Testis (tissue), 2 donors: Measurements from ENCODE around the gene INTS6.

ENCODE experiments used
- POLR2A ChIP-seq: fragments of 450-650 bp; IDR thresholded peaks from one replicate; pipeline ENCODE4 v1.6.1; 2017; ENCODE audit warnings: antibody characterized with exemption, mild to moderate bottlenecking, moderate library complexity
- TF ChIP-seq, protein P1 (sequence below), 3 experiments: fragments of 450-650 bp in 2 of 3; fragments of 200-600 bp in 1 of 3; sonication (generic) in 1 of 3; IDR thresholded peaks; one replicate each; pipeline ENCODE4 v1.5.1; 2016 to 2019; ENCODE audit warnings: antibody characterized with exemption in 3 of 3, mild to moderate bottlenecking in 2 of 3, moderate library complexity in 1 of 3

DNA sequence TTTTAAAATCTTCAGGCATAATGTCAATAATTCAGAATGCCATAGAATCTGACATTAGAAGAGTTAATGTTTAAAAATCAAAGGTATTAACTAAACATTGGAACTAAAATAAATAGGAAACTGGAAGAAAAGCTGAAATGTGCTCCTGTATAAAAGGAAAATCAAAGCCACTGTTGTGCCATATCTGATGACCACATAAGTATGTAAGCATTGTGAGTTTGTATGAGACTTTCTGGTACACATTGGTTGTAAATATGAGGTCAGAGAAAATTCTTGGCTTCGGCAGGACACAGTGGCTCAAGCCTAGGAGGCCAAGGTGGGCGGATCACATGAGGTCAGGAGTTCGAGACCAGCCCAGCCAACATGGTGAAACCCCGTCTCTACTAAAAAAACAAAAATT lies 48.3 kb upstream of the INTS6 start:
- TF ChIP-seq, protein P1, sequence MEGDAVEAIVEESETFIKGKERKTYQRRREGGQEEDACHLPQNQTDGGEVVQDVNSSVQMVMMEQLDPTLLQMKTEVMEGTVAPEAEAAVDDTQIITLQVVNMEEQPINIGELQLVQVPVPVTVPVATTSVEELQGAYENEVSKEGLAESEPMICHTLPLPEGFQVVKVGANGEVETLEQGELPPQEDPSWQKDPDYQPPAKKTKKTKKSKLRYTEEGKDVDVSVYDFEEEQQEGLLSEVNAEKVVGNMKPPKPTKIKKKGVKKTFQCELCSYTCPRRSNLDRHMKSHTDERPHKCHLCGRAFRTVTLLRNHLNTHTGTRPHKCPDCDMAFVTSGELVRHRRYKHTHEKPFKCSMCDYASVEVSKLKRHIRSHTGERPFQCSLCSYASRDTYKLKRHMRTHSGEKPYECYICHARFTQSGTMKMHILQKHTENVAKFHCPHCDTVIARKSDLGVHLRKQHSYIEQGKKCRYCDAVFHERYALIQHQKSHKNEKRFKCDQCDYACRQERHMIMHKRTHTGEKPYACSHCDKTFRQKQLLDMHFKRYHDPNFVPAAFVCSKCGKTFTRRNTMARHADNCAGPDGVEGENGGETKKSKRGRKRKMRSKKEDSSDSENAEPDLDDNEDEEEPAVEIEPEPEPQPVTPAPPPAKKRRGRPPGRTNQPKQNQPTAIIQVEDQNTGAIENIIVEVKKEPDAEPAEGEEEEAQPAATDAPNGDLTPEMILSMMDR (IDR thresholded peaks at IDR 0.05), result no peak
- TF ChIP-seq POLR2A, result no peak
